Cardiac fibroblast (primary cell): ENCODE data around the gene BICD1.

ENCODE experiments used
- DNase-seq, 2 donors: peaks; one replicate each; pipeline versions ENCODE4 v3.0.0 to v3.0.0-alpha.2; 2010; ENCODE audit warnings: low read depth in 2 of 2
- H3K4me3 ChIP-seq, 2 donors: replicated peaks in 1 of 2; 1 replicate in 1 of 2; 2 replicates in 1 of 2; pipeline ENCODE4 v1.5.1; 2011; ENCODE audit warnings: low read depth in 2 of 2, low read length in 2 of 2, mild to moderate bottlenecking in 2 of 2, moderate library complexity in 1 of 2
- CTCF ChIP-seq: IDR thresholded peaks from one replicate; pipeline ENCODE4 v1.5.1; 2011; ENCODE audit warnings: low read depth, mild to moderate bottlenecking, low read length, inconsistent platforms

Gene BICD1

GRCh38 chr12:32159925-32160324 lies 53.3 kb downstream of the BICD1 start:
- DNase-seq, result peak in 1 of 2 donors; percentile 35
- no peak overlapping the region for H3K4me3 ChIP-seq
- TF ChIP-seq CTCF, result no peak

GRCh38 chr12:32161058-32161457 lies 54.4 kb downstream of the BICD1 start:
- no peak for TF ChIP-seq CTCF
- H3K4me3 ChIP-seq, result no peak overlapping the region
- DNase-seq, result no peak

GRCh38 chr12:32163596-32163995 lies 56.9 kb downstream of the BICD1 start:
- TF ChIP-seq CTCF, result no peak
- H3K4me3 ChIP-seq, result no peak overlapping the region
- peak in 1 of 2 donors; percentile 47 for DNase-seq

GRCh38 chr12:32166510-32166909 lies 59.9 kb downstream of the BICD1 start:
- no peak for TF ChIP-seq CTCF
- no peak for DNase-seq
- H3K4me3 ChIP-seq, result no peak overlapping the region

GRCh38 chr12:32170437-32170998 lies 63.9 kb downstream of the BICD1 start:
- no peak for TF ChIP-seq CTCF
- DNase-seq, result no peak
- H3K4me3 ChIP-seq, result no peak overlapping the region

- no peak for TF ChIP-seq CTCF
- no peak overlapping the region for H3K4me3 ChIP-seq
- no peak for DNase-seq
Observed at GRCh38 chr12:32171211-32171610, 64.6 kb downstream of the BICD1 start.

GRCh38 chr12:32176606-32177005 lies 70.0 kb downstream of the BICD1 start:
- DNase-seq, result peak in 1 of 2 donors; percentile 23
- TF ChIP-seq CTCF, result no peak
- H3K4me3 ChIP-seq, result no peak overlapping the region
